Upper lobe of right lung (tissue), 1 donor: Measurements from ENCODE around the gene PERM1. TPM values are rescaled to one million over a fixed set of nuclear protein-coding genes. Genes with fewer than 3 reads are reported as not detected.

ENCODE experiments used
- ATAC-seq: fragments of 200-7000 bp; cut with Tn5 transposase; one replicate; pipeline ENCODE4 v1.9.1; 2020; ENCODE audit warnings: mild to moderate bottlenecking, moderate library complexity
- DNase-seq: peaks from one replicate; pipeline ENCODE4 v3.0.0-alpha.2; 2020
- H3K27ac ChIP-seq: fragments of 200-600 bp; one replicate; pipeline ENCODE4 v1.8.0; 2022
- H3K27me3 ChIP-seq: fragments of 200-600 bp; one replicate; pipeline ENCODE4 v1.8.0; 2022; ENCODE audit warnings: mild to moderate bottlenecking
- H3K36me3 ChIP-seq: fragments of 200-600 bp; one replicate; pipeline ENCODE4 v1.8.0; 2022
- H3K4me1 ChIP-seq: fragments of 200-600 bp; one replicate; pipeline ENCODE4 v1.8.0; 2022
- H3K4me3 ChIP-seq: fragments of 200-600 bp; one replicate; pipeline ENCODE4 v1.8.0; 2022; ENCODE audit warnings: mild to moderate bottlenecking
- H3K9me3 ChIP-seq: fragments of 200-600 bp; one replicate; pipeline ENCODE4 v1.8.0; 2022
- intact Hi-C: fragments of 100-400 bp; cut with DNase I; formaldehyde crosslinking; loops from one replicate; pipeline ENCODE4 v1.11.0; 2022
- total RNA-seq: library from RNA; stranded (reverse); fragmentation: NEBNext Ultra II Directional; extraction: Animal tissue kit (Norgen Biotek cat#: 25700); gene quantifications from one replicate; pipeline ENCODE4 v1.2.1, GENCODE V29; 2021
- TF ChIP-seq, protein P1 (sequence below): fragments of 200-600 bp; IDR thresholded peaks from one replicate; pipeline ENCODE4 v1.8.0; 2022; ENCODE audit warnings: antibody characterized with exemption
- donor health status: DM: no; HTN: yes; CAD: no; lungs with severe emphysema.

The PERM1 gene
- total RNA-seq, 1 donor from 2014 or later, result 0.35 TPM

DNA sequence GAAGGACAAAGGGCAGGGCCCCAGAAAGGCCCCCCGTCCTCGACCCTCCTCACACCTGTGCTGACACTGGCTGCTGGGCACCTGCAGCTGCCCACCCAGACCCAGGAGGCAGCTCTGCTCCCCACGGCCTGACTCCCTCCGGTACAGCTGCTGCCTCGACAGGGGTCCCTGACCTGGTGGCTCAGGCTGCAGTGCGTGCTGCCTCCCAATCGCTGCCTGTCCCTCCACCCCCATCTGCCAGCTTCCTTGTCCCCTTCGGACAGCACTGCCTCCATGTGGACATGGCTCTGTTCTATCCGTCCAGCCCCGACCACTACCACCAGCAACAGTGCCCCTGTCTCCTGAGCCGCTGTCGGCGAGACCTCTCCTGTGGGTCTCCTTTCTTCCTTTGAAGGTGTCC, 27.0 kb downstream of the PERM1 start:
- DNase-seq (no peak), ATAC-seq (no peak)
- intact Hi-C loops, result no loop called here
- TF ChIP-seq, protein P1, sequence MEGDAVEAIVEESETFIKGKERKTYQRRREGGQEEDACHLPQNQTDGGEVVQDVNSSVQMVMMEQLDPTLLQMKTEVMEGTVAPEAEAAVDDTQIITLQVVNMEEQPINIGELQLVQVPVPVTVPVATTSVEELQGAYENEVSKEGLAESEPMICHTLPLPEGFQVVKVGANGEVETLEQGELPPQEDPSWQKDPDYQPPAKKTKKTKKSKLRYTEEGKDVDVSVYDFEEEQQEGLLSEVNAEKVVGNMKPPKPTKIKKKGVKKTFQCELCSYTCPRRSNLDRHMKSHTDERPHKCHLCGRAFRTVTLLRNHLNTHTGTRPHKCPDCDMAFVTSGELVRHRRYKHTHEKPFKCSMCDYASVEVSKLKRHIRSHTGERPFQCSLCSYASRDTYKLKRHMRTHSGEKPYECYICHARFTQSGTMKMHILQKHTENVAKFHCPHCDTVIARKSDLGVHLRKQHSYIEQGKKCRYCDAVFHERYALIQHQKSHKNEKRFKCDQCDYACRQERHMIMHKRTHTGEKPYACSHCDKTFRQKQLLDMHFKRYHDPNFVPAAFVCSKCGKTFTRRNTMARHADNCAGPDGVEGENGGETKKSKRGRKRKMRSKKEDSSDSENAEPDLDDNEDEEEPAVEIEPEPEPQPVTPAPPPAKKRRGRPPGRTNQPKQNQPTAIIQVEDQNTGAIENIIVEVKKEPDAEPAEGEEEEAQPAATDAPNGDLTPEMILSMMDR, result no peak
- peaks cover 16% of the 10 kb centered on the region for H3K4me1 ChIP-seq
- no peaks in the 10 kb centered on the region for H3K9me3 ChIP-seq
- no peaks in the 10 kb centered on the region for H3K27me3 ChIP-seq
- H3K36me3 ChIP-seq, result peaks cover 66% of the 10 kb centered on the region
- no peak overlapping the region for H3K27ac ChIP-seq
- no peak overlapping the region for H3K4me3 ChIP-seq

DNA sequence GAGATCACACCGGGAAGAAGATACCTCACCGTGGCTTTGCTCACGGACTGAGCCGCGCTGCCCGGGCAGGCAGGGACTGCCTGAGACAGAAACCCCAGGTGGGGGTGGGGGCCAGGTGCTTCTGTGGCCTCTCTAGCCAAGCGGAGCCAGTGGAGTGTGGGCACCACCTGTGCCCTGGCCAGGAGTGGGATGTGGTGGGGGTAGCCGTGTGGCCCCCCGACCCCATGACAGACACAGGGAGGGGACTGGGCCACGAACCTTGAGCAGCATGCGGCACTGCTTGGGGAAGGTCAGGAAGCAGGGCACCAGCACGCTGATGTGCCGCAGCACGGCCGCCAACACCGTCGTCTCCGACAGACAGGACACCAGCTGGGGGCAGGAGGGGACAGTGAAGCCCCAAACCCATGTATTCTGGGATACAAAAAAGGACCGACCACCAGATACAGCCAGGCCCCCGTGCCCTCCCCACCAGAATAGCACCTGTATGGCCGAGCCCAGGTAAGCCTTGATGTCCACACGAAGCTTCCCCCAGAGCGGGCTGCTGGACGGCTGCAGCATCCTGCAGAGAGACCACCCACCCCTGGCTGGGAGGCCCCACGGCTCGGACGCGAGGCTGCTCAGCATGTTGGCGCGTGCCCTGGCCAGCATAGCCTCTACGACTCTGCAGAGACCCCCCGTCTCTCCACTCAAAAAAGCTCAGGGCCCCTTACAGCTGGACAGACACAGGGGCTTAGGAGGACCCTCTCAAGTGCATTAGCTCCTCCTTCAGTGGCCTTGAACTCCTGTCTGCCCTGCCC, 28.2 kb downstream of the PERM1 start:
- ATAC-seq, result no peak
- intact Hi-C loops, result no loop called here

DNA sequence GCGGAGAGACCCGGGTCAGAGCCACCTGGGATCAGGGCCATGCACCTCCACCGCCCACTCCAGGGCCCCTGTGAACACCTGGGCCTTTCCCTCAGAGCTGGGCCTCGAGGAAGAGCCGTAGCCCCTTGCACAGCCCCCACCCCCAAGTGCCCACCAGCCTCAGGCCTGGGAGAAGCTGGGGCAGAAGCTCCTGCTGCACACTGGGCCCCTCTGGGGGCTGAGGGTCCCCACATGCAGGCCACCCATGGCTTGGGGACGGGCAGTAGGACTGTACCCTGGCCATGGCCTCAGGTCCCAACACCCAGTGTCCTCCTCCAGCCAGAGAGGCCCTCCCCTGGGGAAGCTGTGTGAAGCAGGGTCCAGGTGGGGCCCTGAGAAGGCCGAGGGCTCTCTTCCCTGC, 29.3 kb downstream of the PERM1 start:
- H3K27me3 ChIP-seq, result no peaks in the 10 kb centered on the region
- ATAC-seq (no peak), DNase-seq (no peak)
- TF ChIP-seq, protein P1, result no peak
- H3K9me3 ChIP-seq, result no peaks in the 10 kb centered on the region
- H3K4me1 ChIP-seq, result peaks cover 4% of the 10 kb centered on the region
- intact Hi-C loops, result no loop called here
- H3K4me3 ChIP-seq, result no peak overlapping the region
- no peak overlapping the region for H3K27ac ChIP-seq
- peaks cover 82% of the 10 kb centered on the region for H3K36me3 ChIP-seq

More for the DNA sequence above, 28.2 kb downstream of the PERM1 start:
- Histone ChIP-seq H3K36me3 (peaks cover 75% of the 10 kb centered on the region), H3K9me3 (no peaks in the 10 kb centered on the region), H3K4me1 (peaks cover 13% of the 10 kb centered on the region), H3K27ac (no peak overlapping the region), H3K27me3 (no peaks in the 10 kb centered on the region), H3K4me3 (no peak overlapping the region)
- TF ChIP-seq, protein P1, result no peak
- DNase-seq, result no peak

GRCh38 chr1:952201-952600, 29.7 kb downstream of the PERM1 start:
- Histone ChIP-seq H3K36me3 (peaks cover 84% of the 10 kb centered on the region), H3K27ac (no peak overlapping the region), H3K4me1 (peaks cover under 1% of the 10 kb centered on the region), H3K4me3 (no peak overlapping the region), H3K27me3 (no peaks in the 10 kb centered on the region), H3K9me3 (no peaks in the 10 kb centered on the region)
- DNase-seq (no peak), ATAC-seq (no peak)
- TF ChIP-seq, protein P1, result no peak
- intact Hi-C loops, result no loop called here

DNA sequence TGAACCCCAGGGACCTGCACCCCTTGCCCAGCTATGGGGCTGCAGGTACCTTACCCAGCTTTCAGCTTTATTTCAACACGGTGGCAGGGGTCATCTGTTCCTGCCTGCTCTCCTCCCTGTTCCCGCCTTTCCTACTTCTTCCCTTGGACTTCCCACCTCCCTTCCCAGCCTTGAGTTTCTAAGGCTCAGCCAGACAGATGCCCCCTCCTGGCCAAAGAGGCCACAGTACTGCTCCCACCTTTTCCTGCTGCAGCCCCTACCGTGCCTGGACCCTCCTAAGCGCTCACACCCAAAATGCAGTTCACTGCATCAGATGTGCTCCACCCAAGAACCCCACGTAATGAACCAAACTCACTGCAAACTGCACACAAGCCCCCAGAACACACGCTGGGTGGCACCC, 30.5 kb downstream of the PERM1 start:
- Histone ChIP-seq H3K27me3 (no peaks in the 10 kb centered on the region), H3K27ac (no peak overlapping the region), H3K4me1 (no peaks in the 10 kb centered on the region), H3K36me3 (peaks cover 87% of the 10 kb centered on the region), H3K4me3 (no peak overlapping the region), H3K9me3 (no peaks in the 10 kb centered on the region)
- DNase-seq (no peak), ATAC-seq (no peak)
- intact Hi-C loops, result no loop called here
- TF ChIP-seq, protein P1, result no peak
